GM23248 (cell line): ENCODE measurements around the gene STAT6. TPM values are rescaled to one million over a fixed set of nuclear protein-coding genes. Genes with fewer than 3 reads are reported as not detected.

Experiments used
- DNase-seq: peaks from one replicate; pipeline ENCODE4 v3.0.0-alpha.2; 2015
- H2AFZ ChIP-seq: fragments of 200-600 bp; sonication (generic); 2 replicates; pipeline ENCODE4 v1.6.1; 2016; ENCODE audit warnings: antibody characterized with exemption
- H3F3A ChIP-seq: fragments of 200-600 bp; sonication (generic); 2 replicates; pipeline ENCODE4 v1.6.1; 2016; ENCODE audit warnings: mild to moderate bottlenecking, antibody characterized with exemption, mixed run types; ENCODE audit not compliant: insufficient read depth
- H3K27ac ChIP-seq: fragments of 200-600 bp; sonication (generic); 2 replicates; pipeline ENCODE4 v1.5.1; 2016; ENCODE audit warnings: mild to moderate bottlenecking
- H3K27me3 ChIP-seq: fragments of 200-600 bp; sonication (generic); replicated peaks from 2 replicates; pipeline ENCODE4 v1.6.1; 2016; ENCODE audit warnings: mild to moderate bottlenecking; ENCODE audit not compliant: insufficient read depth
- H3K36me3 ChIP-seq: fragments of 200-600 bp; sonication (generic); 2 replicates; pipeline ENCODE4 v1.6.1; 2016; ENCODE audit warnings: low read depth, mild to moderate bottlenecking
- H3K4me1 ChIP-seq: fragments of 200-600 bp; sonication (generic); 2 replicates; pipeline ENCODE4 v1.6.1; 2016; ENCODE audit warnings: mild to moderate bottlenecking; ENCODE audit not compliant: insufficient read depth
- H3K4me2 ChIP-seq: fragments of 200-600 bp; sonication (generic); one replicate; pipeline ENCODE4 v1.6.1; 2016; ENCODE audit warnings: mild to moderate bottlenecking; ENCODE audit not compliant: unreplicated experiment
- H3K4me3 ChIP-seq: fragments of 200-600 bp; sonication (generic); 2 replicates; pipeline ENCODE4 v1.5.1; 2016; ENCODE audit warnings: mild to moderate bottlenecking
- H3K79me2 ChIP-seq: fragments of 200-600 bp; sonication (generic); 2 replicates; pipeline ENCODE4 v1.6.1; 2016; ENCODE audit warnings: mild to moderate bottlenecking; ENCODE audit not compliant: insufficient read depth
- H3K9ac ChIP-seq: fragments of 200-600 bp; sonication (generic); 2 replicates; pipeline ENCODE4 v1.6.1; 2016; ENCODE audit warnings: mild to moderate bottlenecking
- H3K9me2 ChIP-seq: fragments of 200-600 bp; sonication (generic); 2 replicates; pipeline ENCODE4 v1.6.1; 2016; ENCODE audit warnings: mixed run types, mild to moderate bottlenecking, moderate library complexity; ENCODE audit not compliant: insufficient read depth
- H3K9me3 ChIP-seq: fragments of 200-600 bp; sonication (generic); one replicate; pipeline ENCODE4 v1.6.1; 2017; ENCODE audit warnings: low read depth
- H4K20me1 ChIP-seq: fragments of 200-600 bp; sonication (generic); 2 replicates; pipeline ENCODE4 v1.6.0; 2016; ENCODE audit not compliant: insufficient read depth
- EZH2 ChIP-seq: fragments of 200-600 bp; sonication (generic); IDR thresholded peaks from 2 replicates; pipeline ENCODE4 v1.6.1; 2018; ENCODE audit warnings: antibody characterized with exemption, mild to moderate bottlenecking; ENCODE audit not compliant: insufficient read depth, poor library complexity, severe bottlenecking
- EZH2phosphoT487 ChIP-seq: fragments of 200-600 bp; sonication (generic); IDR thresholded peaks from 2 replicates; pipeline ENCODE4 v1.6.1; 2018; ENCODE audit warnings: antibody characterized with exemption, moderate library complexity, mild to moderate bottlenecking, low read depth; ENCODE audit not compliant: insufficient read depth
- WGBS, 2 experiments: methylation state at CpG; one replicate each; pipeline ENCODE4 v1.1.6; 2015 to 2017; ENCODE audit warnings: low lambda C conversion rate in 2 of 2, low coverage in 1 of 2; ENCODE audit errors: missing lambda C conversion rate in 2 of 2; 5-methylcytosine and 5-hydroxymethylcytosine counted together
- in situ Hi-C: fragments of 300-500 bp; cut with MboI; formaldehyde crosslinking; loops from 2 replicates; pipeline ENCODE4 v1.15.0; 2020
- polyA plus RNA-seq: library from polyadenylated mRNA; unstranded; fragments of >200 nt; fragmentation: Nextera tagmentation; extraction: Ambion mirVana; gene quantifications from 2 replicates; pipeline ENCODE4 v1.2.1, GENCODE V29; 2016
- total RNA-seq: library from RNA; depleted of rRNA; stranded (reverse); fragments of >200 nt; shearing (Covaris generic); gene quantifications from 2 replicates; pipeline ENCODE4 v1.2.3, GENCODE V29; 2014; rRNA removed

Gene STAT6
- total and polyA plus RNA-seq, 2 experiments from 2014 or later, result 70.7 to 103 TPM

DNA sequence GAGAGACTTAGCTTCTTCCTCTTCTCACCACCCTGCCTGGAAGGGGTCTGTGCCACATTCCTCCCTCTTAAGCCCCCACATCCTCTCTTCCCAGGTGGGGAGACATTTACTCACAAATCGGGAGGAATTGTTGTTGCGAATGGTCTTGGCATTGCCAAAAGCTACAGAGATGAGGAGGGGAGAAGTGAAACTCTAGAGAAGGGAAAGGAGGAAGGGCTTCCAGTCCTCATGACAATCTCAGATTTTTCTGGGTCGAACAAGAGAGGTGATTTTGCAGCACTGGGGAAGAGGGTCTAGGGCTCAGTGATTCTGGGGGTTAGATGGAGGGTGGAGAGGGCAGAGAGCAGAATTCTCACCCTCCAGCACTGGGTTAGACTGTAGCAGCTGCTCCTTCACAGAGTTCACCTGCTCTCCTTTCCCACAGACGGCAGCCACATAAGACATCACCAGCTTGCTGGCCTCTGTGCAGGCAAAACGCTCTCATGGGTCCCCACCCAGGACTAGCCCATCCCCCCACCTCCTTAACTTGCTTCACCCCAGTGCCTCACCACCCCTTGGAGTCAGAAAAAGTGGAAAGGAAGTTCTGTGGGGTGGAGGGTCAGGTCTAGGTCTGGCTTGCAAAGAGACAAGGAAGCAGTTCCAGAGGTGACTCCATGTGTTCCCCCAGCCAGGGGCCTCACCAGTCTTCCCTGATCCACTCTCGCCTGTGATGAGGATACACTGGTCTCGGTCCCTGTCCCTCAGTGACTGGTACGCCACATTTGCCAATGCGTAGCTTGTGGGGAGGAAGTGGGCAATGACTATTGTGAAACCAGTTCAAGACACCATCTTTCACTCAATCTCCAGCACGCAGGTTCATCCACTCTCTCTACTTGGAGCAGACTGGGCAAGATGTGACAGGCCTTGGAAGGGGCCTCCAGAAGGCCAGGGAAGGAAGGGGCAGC is 63.9 kb downstream of the STAT6 start:
- no peak overlapping the region for H3K9ac ChIP-seq
- no peaks in the 10 kb centered on the region for H3K9me3 ChIP-seq
- 63 to 64% methylated on average over 8 to 10 of the region's 10 CpGs for WGBS, 2 experiments
- H2AFZ ChIP-seq, result no peak overlapping the region
- peaks cover 10% of the 10 kb centered on the region for H3K27me3 ChIP-seq
- H3F3A ChIP-seq, result no peaks in the 10 kb centered on the region
- no peaks in the 10 kb centered on the region for H3K36me3 ChIP-seq
- no peaks in the 10 kb centered on the region for H3K79me2 ChIP-seq
- in situ Hi-C loops, result no loop called here
- TF ChIP-seq EZH2phosphoT487, result no peak
- TF ChIP-seq EZH2, result no peak
- H3K4me3 ChIP-seq, result no peak overlapping the region
- no peaks in the 10 kb centered on the region for H3K9me2 ChIP-seq
- H3K27ac ChIP-seq, result no peak overlapping the region
- 0 out of 2 replicates have a peak, but pooled peaks cover 7% of the 10 kb centered on the region for H3K4me1 ChIP-seq
- H4K20me1 ChIP-seq, result no peaks in the 10 kb centered on the region
- H3K4me2 ChIP-seq, result no peak overlapping the region
- no peak for DNase-seq

GRCh38 chr12:57046086-57046791 is 64.9 kb downstream of the STAT6 start:
- Histone ChIP-seq H3K79me2 (no peaks in the 10 kb centered on the region), H2AFZ (no peak overlapping the region), H3K9me2 (no peaks in the 10 kb centered on the region), H3K36me3 (no peaks in the 10 kb centered on the region), H3K9ac (no peak overlapping the region), H3K4me2 (no peak overlapping the region), H4K20me1 (no peaks in the 10 kb centered on the region), H3F3A (no peaks in the 10 kb centered on the region), H3K27me3 (peaks cover 20% of the 10 kb centered on the region), H3K9me3 (no peaks in the 10 kb centered on the region), H3K27ac (no peak overlapping the region), H3K4me1 (0 out of 2 replicates have a peak, but pooled peaks cover 7% of the 10 kb centered on the region), H3K4me3 (no peak overlapping the region)
- TF ChIP-seq EZH2, result no peak
- no peak for TF ChIP-seq EZH2phosphoT487
- 60 to 62% methylated on average over 6 of the region's 6 CpGs for WGBS, 2 experiments
- DNase-seq, result no peak
- in situ Hi-C loops, result no loop called here

Other genes starting within 250 kb of the STAT6 start
- not detected in 2 replicates for gene SDR9C7, start 177.0 kb downstream of the STAT6 start, total RNA-seq
- gene SDR9C7, start 177.0 kb downstream of the STAT6 start, polyA plus RNA-seq, result not detected in 2 replicates
- gene RDH16, start 153.8 kb downstream of the STAT6 start, total RNA-seq, result not detected in 2 replicates
- gene RDH16, start 153.8 kb downstream of the STAT6 start, polyA plus RNA-seq, result not detected in 2 replicates
- gene ZBTB39, start 104.8 kb downstream of the STAT6 start, total RNA-seq, result 2.9 and 3.9 TPM in 2 replicates
- 1.5 TPM in 2 replicates for gene ZBTB39, start 104.8 kb downstream of the STAT6 start, polyA plus RNA-seq
- gene TAC3, start 94.8 kb downstream of the STAT6 start, total RNA-seq, result not detected in 2 replicates
- not detected in 2 replicates for gene TAC3, start 94.8 kb downstream of the STAT6 start, polyA plus RNA-seq
- gene MYO1A, start 61.2 kb downstream of the STAT6 start, total RNA-seq, result not detected in 2 replicates
- not detected in 2 replicates for gene MYO1A, start 61.2 kb downstream of the STAT6 start, polyA plus RNA-seq
- gene NEMP1, start 32.6 kb downstream of the STAT6 start, total RNA-seq, result 6.4 and 7.6 TPM in 2 replicates
- 5.9 and 6.6 TPM in 2 replicates for gene NEMP1, start 32.6 kb downstream of the STAT6 start, polyA plus RNA-seq
- 88.7 and 107 TPM in 2 replicates for gene NAB2, start 22.2 kb downstream of the STAT6 start, total RNA-seq
- gene NAB2, start 22.2 kb downstream of the STAT6 start, polyA plus RNA-seq, result 21.6 and 22.8 TPM in 2 replicates
- 257 and 296 TPM in 2 replicates for gene LRP1, start 17.1 kb upstream of the STAT6 start, total RNA-seq
- 161 and 166 TPM in 2 replicates for gene LRP1, start 17.1 kb upstream of the STAT6 start, polyA plus RNA-seq
- gene LRP1-AS, start 36.3 kb upstream of the STAT6 start, total RNA-seq, result not detected in 2 replicates
- 0.60 TPM in 1 of 2 replicates, not detected in the other for gene LRP1-AS, start 36.3 kb upstream of the STAT6 start, polyA plus RNA-seq
- gene NXPH4, start 105.4 kb upstream of the STAT6 start, total RNA-seq, result 5.6 and 5.7 TPM in 2 replicates
- 5.4 and 6.7 TPM in 2 replicates for gene NXPH4, start 105.4 kb upstream of the STAT6 start, polyA plus RNA-seq
- 272 and 341 TPM in 2 replicates for gene SHMT2, start 118.3 kb upstream of the STAT6 start, total RNA-seq
- 184 and 185 TPM in 2 replicates for gene SHMT2, start 118.3 kb upstream of the STAT6 start, polyA plus RNA-seq
- gene STAC3, start 139.8 kb upstream of the STAT6 start, total RNA-seq, result 0.32 and 1.3 TPM in 2 replicates
- gene STAC3, start 139.8 kb upstream of the STAT6 start, polyA plus RNA-seq, result 0.35 and 0.52 TPM in 2 replicates